Iris pigment epithelial cell (primary cell): ENCODE data around the gene ARHGEF4.

Experiments
- DNase-seq: peaks from one replicate; pipeline ENCODE4 v3.0.0-alpha.2; 2011; ENCODE audit warnings: low read depth

ARHGEF4 gene

GRCh38 chr2:131016826-131017741 is 180.4 kb downstream of the ARHGEF4 start:
- DNase-seq = peak; percentile 73

GRCh38 chr2:131022731-131023130 is 186.0 kb downstream of the ARHGEF4 start:
- peak; percentile 56 for DNase-seq

- no peak for DNase-seq
Observed at GRCh38 chr2:131023758-131024157, 187.0 kb downstream of the ARHGEF4 start.

- DNase-seq = no peak
Observed at GRCh38 chr2:131026919-131027318, 190.2 kb downstream of the ARHGEF4 start.

GRCh38 chr2:131027566-131028528 is 191.1 kb downstream of the ARHGEF4 start:
- DNase-seq = no peak

GRCh38 chr2:131029812-131030211 is 193.1 kb downstream of the ARHGEF4 start:
- DNase-seq = no peak

- DNase-seq = no peak
Observed at GRCh38 chr2:131030478-131030971, 193.8 kb downstream of the ARHGEF4 start.

GRCh38 chr2:131031431-131031841 is 194.7 kb downstream of the ARHGEF4 start:
- no peak for DNase-seq

GRCh38 chr2:131031875-131032274 is 195.2 kb downstream of the ARHGEF4 start:
- no peak for DNase-seq

GRCh38 chr2:131032393-131032836 is 195.7 kb downstream of the ARHGEF4 start:
- no peak for DNase-seq

- DNase-seq = no peak
Observed at GRCh38 chr2:131033786-131034121, 197.0 kb downstream of the ARHGEF4 start.

GRCh38 chr2:131034122-131035051 is 197.7 kb downstream of the ARHGEF4 start:
- DNase-seq = peak; percentile 34

GRCh38 chr2:131035112-131035825 is 198.6 kb downstream of the ARHGEF4 start:
- no peak for DNase-seq

GRCh38 chr2:131035826-131036231 is 199.1 kb downstream of the ARHGEF4 start:
- no peak for DNase-seq

- no peak for DNase-seq
Observed at GRCh38 chr2:131036269-131036668, 199.6 kb downstream of the ARHGEF4 start.

GRCh38 chr2:131036696-131037397 is 200.1 kb downstream of the ARHGEF4 start:
- DNase-seq = no peak

GRCh38 chr2:131037398-131038257 is 200.9 kb downstream of the ARHGEF4 start:
- DNase-seq = no peak

- DNase-seq = no peak
Observed at GRCh38 chr2:131038258-131039100, 201.8 kb downstream of the ARHGEF4 start.
